ENCODE data around the gene ACOT7.

GRCh38 chr1:6424619-6425593, 31.3 kb upstream of the ACOT7 start, which contains the start of gene ESPN:
- TF ChIP-seq, protein P1, sequence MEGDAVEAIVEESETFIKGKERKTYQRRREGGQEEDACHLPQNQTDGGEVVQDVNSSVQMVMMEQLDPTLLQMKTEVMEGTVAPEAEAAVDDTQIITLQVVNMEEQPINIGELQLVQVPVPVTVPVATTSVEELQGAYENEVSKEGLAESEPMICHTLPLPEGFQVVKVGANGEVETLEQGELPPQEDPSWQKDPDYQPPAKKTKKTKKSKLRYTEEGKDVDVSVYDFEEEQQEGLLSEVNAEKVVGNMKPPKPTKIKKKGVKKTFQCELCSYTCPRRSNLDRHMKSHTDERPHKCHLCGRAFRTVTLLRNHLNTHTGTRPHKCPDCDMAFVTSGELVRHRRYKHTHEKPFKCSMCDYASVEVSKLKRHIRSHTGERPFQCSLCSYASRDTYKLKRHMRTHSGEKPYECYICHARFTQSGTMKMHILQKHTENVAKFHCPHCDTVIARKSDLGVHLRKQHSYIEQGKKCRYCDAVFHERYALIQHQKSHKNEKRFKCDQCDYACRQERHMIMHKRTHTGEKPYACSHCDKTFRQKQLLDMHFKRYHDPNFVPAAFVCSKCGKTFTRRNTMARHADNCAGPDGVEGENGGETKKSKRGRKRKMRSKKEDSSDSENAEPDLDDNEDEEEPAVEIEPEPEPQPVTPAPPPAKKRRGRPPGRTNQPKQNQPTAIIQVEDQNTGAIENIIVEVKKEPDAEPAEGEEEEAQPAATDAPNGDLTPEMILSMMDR (IDR thresholded peaks at IDR 0.05; ENCODE audit: borderline replicate concordance, extremely low read depth, low read length, poor library complexity, severe bottlenecking), result no peak
- TF ChIP-seq EZH2 (IDR thresholded peaks at IDR 0.05; ENCODE audit: borderline replicate concordance, low read depth, low read length, severe bottlenecking), result no peak
